ENCODE data around the gene RRM1.
"Not testable (repeated sequence)": the region's sequence is repeated elsewhere in the genome, so short reads cannot be mapped to it uniquely, and the experiment has no call there.

The RRM1 gene

DNA sequence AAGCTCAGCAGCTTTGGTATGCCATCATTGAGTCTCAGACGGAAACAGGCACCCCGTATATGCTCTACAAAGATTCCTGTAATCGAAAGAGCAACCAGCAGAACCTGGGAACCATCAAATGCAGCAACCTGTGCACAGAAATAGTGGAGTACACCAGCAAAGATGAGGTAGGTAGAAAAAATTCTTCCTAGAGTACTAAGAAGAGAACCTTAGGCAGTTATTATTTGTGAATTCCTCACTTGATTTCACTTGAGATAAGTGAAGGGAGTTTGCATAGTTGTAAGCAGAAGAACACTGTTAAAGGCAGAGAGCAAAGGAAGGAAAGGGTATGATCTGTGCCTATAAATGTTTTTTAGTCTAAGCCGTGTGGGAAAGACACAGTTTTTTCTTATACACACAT is 28.6 kb downstream of the RRM1 start:
- Histone ChIP-seq H3K27ac (no peak overlapping the region), H3K4me3 (no peak overlapping the region)

DNA sequence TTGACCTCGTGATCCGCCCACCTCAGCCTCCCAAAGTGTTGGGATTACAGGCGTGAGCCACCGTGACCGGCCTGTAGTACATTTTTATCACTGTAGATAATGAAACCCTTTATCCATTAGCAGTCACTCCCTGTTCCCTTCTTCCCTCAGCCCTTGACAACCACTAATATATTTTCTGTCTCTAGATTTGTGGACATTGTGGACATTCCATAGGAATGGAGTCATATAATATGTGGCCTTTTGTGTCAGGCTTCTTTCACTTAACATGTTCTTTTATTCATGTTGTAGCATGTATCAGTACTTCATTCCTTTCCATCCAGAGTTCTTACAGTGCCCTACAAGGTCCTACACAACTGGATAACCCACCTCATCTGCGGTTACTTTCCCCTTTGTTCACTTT is 30.5 kb downstream of the RRM1 start:
- H3K27ac ChIP-seq: no peak overlapping the region
- H3K4me3 ChIP-seq: no peak overlapping the region

GRCh38 chr11:4127357-4127756 is 32.8 kb downstream of the RRM1 start:
- Histone ChIP-seq H3K27ac (no peak overlapping the region), H3K4me3 (no peak overlapping the region)

GRCh38 chr11:4130219-4130618 is 35.6 kb downstream of the RRM1 start:
- H3K4me3 ChIP-seq, H3K27ac ChIP-seq: not testable (repeated sequence)

DNA sequence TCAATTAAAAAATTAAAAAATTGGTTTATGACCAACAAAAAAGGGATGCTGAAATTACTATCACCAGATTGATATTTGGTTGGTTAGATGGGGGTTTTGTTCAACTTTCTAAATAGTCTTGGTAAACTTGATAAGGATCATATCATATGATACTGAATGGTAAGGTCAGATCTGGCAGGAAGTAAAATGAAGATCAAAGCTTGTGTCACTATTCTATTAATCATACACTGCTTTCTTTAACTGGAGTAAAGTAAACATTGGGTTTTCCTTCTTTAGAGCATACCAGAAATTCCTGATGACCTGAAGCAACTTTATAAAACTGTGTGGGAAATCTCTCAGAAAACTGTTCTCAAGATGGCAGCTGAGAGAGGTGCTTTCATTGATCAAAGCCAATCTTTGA is 40.2 kb downstream of the RRM1 start:
- H3K4me3 ChIP-seq: no peak overlapping the region
- no peak overlapping the region for H3K27ac ChIP-seq

DNA sequence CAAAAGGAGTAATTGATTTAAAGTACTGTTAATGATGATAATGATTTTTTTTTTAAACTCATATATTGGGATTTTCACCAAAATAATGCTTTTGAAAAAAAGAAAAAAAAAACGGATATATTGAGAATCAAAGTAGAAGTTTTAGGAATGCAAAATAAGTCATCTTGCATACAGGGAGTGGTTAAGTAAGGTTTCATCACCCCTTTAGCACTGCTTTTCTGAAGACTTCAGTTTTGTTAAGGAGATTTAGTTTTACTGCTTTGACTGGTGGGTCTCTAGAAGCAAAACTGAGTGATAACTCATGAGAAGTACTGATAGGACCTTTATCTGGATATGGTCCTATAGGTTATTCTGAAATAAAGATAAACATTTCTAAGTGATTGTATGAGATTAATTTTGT is 43.9 kb downstream of the RRM1 start:
- no peak overlapping the region for H3K27ac ChIP-seq
- no peak overlapping the region for H3K4me3 ChIP-seq

- no peak overlapping the region for H3K4me3 ChIP-seq
- H3K27ac ChIP-seq: no peak overlapping the region
These were observed 45.6 kb downstream of the RRM1 start for GRCh38 chr11:4140067-4140636.

DNA sequence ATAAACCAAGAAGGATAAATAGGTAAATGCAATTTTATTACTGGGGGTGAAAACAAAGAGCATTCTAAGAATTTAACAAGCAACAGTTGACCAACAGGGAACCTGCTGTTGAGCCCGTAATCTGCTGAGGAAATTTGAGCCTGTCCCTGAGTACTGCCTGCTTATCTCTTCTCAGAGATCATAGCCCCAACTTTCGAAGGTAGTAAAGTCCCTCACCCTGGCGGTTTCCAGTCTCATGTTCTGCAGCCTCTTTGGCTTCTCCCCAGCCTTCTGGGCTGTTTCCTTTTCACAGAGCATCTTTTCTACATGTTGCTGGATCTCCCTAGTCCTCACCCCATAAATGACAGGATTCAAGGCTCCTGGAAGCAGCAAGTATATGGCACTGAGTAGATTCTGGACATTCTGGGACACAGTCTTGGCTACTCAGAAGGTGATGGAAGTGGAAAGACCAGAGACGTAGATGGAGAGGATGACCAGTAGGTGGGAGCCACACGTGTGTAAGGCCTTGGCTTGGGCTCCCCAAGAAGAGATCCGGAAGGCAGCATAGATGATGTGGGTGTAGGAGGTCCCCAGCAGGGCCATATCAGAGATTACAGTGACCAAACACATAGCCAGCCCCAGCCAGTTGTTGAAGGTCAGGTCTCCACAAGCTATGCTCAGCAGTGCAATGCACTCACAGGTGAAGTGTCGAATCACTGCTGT is 51.6 kb downstream of the RRM1 start:
- Histone ChIP-seq H3K4me3 (no peak overlapping the region), H3K27ac (no peak overlapping the region)

DNA sequence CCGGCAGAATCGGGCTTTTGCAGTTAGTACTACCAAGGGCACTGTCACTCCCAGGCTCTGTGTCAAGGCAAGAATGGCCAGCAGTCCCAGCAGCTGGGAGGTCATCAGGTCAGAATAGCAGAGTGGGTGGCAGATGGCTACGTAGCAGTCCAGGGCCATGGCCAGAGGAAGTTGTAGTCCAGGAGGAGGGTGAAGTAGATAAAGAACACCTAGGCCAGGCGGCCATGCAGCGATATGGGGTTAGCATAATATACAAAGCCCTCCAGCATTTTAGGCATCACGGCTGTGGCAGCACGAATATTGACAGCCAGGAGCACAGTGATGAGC is 52.1 kb downstream of the RRM1 start:
- Histone ChIP-seq H3K4me3 (no peak overlapping the region), H3K27ac (no peak overlapping the region)

GRCh38 chr11:4154503-4154902 is 59.9 kb downstream of the RRM1 start:
- Histone ChIP-seq H3K4me3 (no peak overlapping the region), H3K27ac (no peak overlapping the region)

- Histone ChIP-seq H3K27ac (no peak overlapping the region), H3K4me3 (no peak overlapping the region)
These were observed 62.0 kb downstream of the RRM1 start for GRCh38 chr11:4156571-4156970.

DNA sequence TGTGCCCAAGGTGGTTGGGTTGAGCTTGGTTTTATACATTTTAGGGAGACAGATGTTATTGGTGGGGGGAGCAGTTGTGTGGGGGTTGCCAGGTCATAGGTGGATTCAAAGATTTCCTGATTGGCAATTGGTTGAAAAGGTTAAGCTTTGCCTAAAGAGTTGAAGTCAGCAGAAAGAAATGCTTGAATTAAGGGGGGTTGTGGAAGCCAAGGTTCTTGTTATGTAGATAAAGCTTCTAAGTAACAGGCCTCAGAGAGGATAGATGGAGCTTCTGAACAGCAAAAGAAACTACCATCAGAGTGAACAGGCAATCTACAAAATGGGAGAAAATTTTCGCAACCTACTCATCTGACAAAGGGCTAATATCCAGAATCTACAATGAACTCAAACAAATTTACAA is 64.2 kb downstream of the RRM1 start:
- H3K27ac ChIP-seq, H3K4me3 ChIP-seq: not testable (repeated sequence)

GRCh38 chr11:4161305-4161704 is 66.7 kb downstream of the RRM1 start:
- no peak overlapping the region for H3K4me3 ChIP-seq
- no peak overlapping the region for H3K27ac ChIP-seq

- H3K27ac ChIP-seq: no peak overlapping the region
These were observed 70.4 kb downstream of the RRM1 start for GRCh38 chr11:4164884-4165590.

GRCh38 chr11:4167292-4167691 is 72.7 kb downstream of the RRM1 start:
- no peak overlapping the region for H3K4me3 ChIP-seq
- no peak overlapping the region for H3K27ac ChIP-seq

More at GRCh38 chr11:4164884-4165590, 70.4 kb downstream of the RRM1 start:
- H3K4me3 ChIP-seq: no peak overlapping the region

DNA sequence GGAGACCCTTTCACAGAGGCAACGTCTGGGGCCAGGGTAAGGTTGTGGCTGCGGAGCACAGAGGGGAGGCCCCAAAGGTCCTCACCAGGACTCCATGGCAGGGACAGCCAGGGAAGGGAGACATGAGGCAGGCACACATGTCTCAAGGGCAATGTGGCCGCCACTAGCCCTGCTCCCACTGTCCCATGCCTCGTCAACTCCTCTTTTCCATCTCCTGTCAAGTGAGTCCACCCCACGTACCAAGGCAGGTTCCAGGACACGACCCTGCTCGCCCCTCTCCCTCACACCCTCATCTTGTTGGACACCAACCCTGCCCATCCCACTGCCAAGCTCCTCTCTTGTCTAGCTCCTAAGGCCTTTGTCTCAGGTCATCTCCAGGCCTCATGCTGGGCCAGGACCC is 73.2 kb downstream of the RRM1 start:
- no peak overlapping the region for H3K4me3 ChIP-seq
- no peak overlapping the region for H3K27ac ChIP-seq

- H3K27ac ChIP-seq, H3K4me3 ChIP-seq: not testable (repeated sequence)
These were observed 81.2 kb downstream of the RRM1 start for GRCh38 chr11:4175620-4176350.

DNA sequence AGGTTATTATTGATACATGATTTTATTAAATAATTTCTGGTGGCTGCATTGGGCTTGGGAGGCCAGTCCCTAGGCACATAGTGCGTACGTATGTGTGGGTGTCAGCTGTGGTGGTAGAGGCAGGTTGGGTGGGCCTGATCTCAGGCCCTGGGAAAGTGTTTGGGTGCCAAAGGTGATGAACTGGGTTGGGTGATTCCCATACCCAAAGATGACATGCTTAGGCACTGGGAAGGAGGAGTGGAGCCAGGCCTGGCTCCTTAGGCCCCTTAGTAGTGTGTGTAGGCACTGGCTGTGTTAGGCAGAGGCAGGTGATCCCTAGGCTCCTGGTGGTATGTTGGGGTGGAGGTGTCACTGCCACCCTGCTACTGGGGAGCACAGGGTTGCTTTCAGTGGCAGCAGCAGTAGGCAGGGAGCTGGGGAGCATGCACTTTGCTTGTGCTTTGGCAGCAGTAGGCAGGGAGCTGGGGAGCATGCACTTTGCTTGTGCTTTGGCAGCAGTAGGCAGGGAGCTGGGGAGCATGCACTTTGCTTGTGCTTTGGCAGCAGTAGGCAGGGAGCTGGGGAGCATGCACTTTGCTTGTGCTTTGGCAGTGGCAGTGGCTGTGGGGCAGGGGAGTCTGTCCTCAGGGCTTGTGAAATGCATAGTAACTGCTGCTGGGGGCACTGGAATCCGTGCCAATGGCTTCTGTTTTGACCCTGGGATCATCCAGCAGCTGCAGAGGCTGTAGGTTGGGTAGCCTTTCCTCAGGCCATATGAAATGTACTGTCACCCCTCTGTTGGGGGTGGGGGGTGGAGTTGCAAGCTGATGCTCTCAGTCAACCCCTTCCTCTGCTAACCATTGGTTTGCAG is 84.4 kb downstream of the RRM1 start:
- Histone ChIP-seq H3K27ac (no peak overlapping the region), H3K4me3 (no peak overlapping the region)

GRCh38 chr11:4180441-4181183 is 86.0 kb downstream of the RRM1 start:
- H3K27ac ChIP-seq: no peak overlapping the region
- H3K4me3 ChIP-seq: no peak overlapping the region

Data from skin epidermis (tissue), 12 donors.